WTC11 (cell line): ENCODE results near the gene OSBPL6.
"Not testable (repeated sequence)": the region's sequence is repeated elsewhere in the genome, so short reads cannot be mapped to it uniquely, and the experiment has no call there.

Source experiments
- CTCF ChIP-seq: fragments of 200-600 bp; IDR thresholded peaks from 2 replicates; pipeline ENCODE4 v1.8.0; 2022; ENCODE audit warnings: antibody characterized with exemption
- JUN ChIP-seq: sonication (generic); formaldehyde crosslinking; IDR thresholded peaks from 2 replicates; pipeline ENCODE4 v1.8.0; 2023; ENCODE audit warnings: mild to moderate bottlenecking, missing genetic modification reagents
- NFATC4 ChIP-seq: fragments of 250-450 bp; sonication (Bioruptor Pico); IDR thresholded peaks from 2 replicates; pipeline ENCODE4 v1.9.0; 2021; ENCODE audit warnings: mild to moderate bottlenecking
- NFE2L1 ChIP-seq: sonication (generic); formaldehyde crosslinking; IDR thresholded peaks from 2 replicates; pipeline ENCODE4 v1.8.1; 2023; ENCODE audit warnings: missing genetic modification reagents
- NFYB ChIP-seq: sonication (generic); formaldehyde crosslinking; conservative IDR thresholded peaks from 2 replicates; pipeline ENCODE4 v1.8.0; 2022; ENCODE audit warnings: low read depth, missing genetic modification reagents
- TEAD1 ChIP-seq: sonication (generic); formaldehyde crosslinking; IDR thresholded peaks from 2 replicates; pipeline ENCODE4 v1.8.0; 2022; ENCODE audit warnings: mild to moderate bottlenecking, missing genetic modification reagents
- ZNF121 ChIP-seq: sonication (generic); formaldehyde crosslinking; IDR thresholded peaks from 2 replicates; pipeline ENCODE4 v1.8.0; 2023; ENCODE audit warnings: missing genetic modification reagents
- ZNF263 ChIP-seq: sonication (generic); formaldehyde crosslinking; IDR thresholded peaks from 2 replicates; pipeline ENCODE4 v1.8.1; 2022; ENCODE audit warnings: low read depth, mild to moderate bottlenecking, moderate library complexity, missing genetic modification reagents

- TF ChIP-seq NFATC4; ZNF263 (CRISPR knock-in tag); NFE2L1 (CRISPR knock-in tag); TEAD1 (CRISPR knock-in tag); JUN; CTCF; NFYB (CRISPR knock-in tag); ZNF121 (CRISPR knock-in tag): not testable (repeated sequence)
These were observed 163.4 kb downstream of the OSBPL6 start for GRCh38 chr2:178357704-178358103.
